HEK293T (cell line): ENCODE results near the gene MYB.

Experiments used
- ELF4 ChIP-seq: fragments of 450-650 bp; IDR thresholded peaks from 2 replicates; pipeline ENCODE4 v1.6.1; 2017; ENCODE audit warnings: antibody characterized with exemption
- FOXA1 ChIP-seq: fragments of 450-650 bp; IDR thresholded peaks from 2 replicates; pipeline ENCODE4 v1.6.1; 2016; ENCODE audit warnings: mild to moderate bottlenecking
- FOXK2 ChIP-seq: fragments of 450-650 bp; IDR thresholded peaks from 2 replicates; pipeline ENCODE4 v1.6.1; 2016; ENCODE audit warnings: mild to moderate bottlenecking
- FOXM1 ChIP-seq: fragments of 450-650 bp; IDR thresholded peaks from 2 replicates; pipeline ENCODE4 v1.6.1; 2017; ENCODE audit warnings: mild to moderate bottlenecking, borderline replicate concordance
- HDGF ChIP-seq: fragments of 450-650 bp; IDR thresholded peaks from 2 replicates; pipeline ENCODE4 v1.6.1; 2017; ENCODE audit warnings: antibody characterized with exemption, borderline replicate concordance
- L3MBTL2 ChIP-seq: fragments of 450-650 bp; conservative IDR thresholded peaks from 2 replicates; pipeline ENCODE4 v1.6.1; 2016; ENCODE audit warnings: mild to moderate bottlenecking
- LEF1 ChIP-seq: fragments of 450-650 bp; IDR thresholded peaks from 2 replicates; pipeline ENCODE4 v1.6.1; 2017; ENCODE audit warnings: mild to moderate bottlenecking, borderline replicate concordance
- NFRKB ChIP-seq: fragments of 450-650 bp; IDR thresholded peaks from 2 replicates; pipeline ENCODE4 v1.6.1; 2016; ENCODE audit warnings: mild to moderate bottlenecking, moderate library complexity
- SP1 ChIP-seq: fragments of 450-650 bp; IDR thresholded peaks from 2 replicates; pipeline ENCODE4 v1.6.1; 2017
- SUZ12 ChIP-seq: fragments of 450-650 bp; IDR thresholded peaks from 2 replicates; pipeline ENCODE4 v1.6.1; 2016; ENCODE audit warnings: mild to moderate bottlenecking
- TARDBP ChIP-seq: fragments of 450-650 bp; IDR thresholded peaks from 2 replicates; pipeline ENCODE4 v1.6.1; 2016

GRCh38 chr6:135221042-135221441 lies 39.9 kb downstream of the MYB start:
- TF ChIP-seq SUZ12 (no peak), L3MBTL2 (no peak), FOXM1 (no peak), HDGF (no peak), FOXK2 (no peak), FOXA1 (no peak), ELF4 (no peak), NFRKB (no peak), TARDBP (no peak), SP1 (no peak), LEF1 (no peak)
